NCI-H748 (cell line): Measurements from ENCODE around the gene LCMT2.
A peak's percentile ranks its signal among the peaks of the same experiment; 100 is the strongest.
"Not testable (repeated sequence)": the region's sequence is repeated elsewhere in the genome, so short reads cannot be mapped to it uniquely, and the experiment has no call there.

Source experiments
- DNase-seq: peaks from one replicate; lab custom pipeline; 2025; ENCODE audit not compliant: unreplicated experiment; lab: John Stamatoyannopoulos, UW

The LCMT2 gene

DNA sequence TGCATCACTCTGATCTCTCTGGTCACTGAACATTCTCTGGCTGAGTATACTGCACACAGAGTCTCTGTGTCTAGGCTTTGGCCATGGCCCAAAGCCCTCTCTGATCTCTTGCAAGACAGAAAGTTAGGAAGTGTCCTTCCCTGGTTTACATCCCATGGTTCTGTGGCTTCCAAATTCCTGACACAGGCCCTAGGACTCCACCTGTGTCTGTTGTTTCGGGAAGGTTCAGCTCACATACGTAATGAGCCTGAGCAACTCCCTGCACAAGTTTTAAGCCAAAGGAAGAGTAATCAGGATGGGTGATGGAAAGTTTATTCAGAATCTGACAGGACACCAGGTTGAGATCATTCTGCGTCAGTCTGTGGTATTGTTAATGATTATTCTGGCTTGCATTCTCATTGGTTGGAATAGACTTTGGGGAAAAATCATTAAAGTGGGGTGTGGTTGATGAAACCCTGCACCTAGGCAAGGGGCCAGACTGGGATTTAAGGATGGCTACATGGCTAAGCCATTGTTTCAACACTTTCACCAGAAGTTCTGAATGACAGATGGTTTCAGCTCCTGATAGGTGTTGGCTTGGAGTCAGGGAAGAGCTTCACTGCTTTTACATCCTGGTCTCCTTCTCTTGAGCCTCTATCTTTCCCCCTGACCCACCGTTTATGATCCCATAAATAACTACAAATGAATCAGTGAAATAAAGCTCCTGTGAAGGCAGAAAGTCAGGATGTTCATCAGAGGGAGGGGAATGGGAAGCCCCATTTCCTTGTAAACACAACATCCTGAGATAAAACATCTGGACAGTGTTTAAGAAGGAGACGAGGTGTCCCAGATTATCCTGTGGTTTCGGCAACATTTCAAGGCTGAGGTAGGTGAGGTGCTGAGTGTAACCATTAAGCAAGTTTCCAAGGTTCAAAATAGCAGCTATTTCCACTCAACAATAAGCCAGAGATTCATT lies 14.1 kb downstream of the LCMT2 start:
- no peak for DNase-seq

DNA sequence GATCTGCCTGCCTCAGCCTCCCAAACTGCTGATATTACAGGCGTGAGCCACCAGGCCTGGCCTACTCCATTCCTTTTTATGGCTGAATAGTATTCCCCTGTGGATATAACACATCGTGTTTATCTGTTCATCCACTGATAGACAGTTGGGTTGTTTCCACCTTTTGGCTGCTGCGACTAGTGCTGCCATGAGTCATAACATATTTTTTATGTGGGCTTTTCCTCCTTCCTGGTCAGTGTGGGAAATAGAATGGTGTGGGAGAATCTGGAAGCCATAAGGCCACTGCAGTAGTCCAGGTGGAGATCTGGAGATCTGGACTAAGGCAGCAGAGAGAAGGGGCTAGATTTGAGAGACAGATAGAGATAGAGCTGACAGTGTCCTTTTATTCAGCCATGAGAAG lies 16.2 kb downstream of the LCMT2 start:
- DNase-seq = no peak

DNA sequence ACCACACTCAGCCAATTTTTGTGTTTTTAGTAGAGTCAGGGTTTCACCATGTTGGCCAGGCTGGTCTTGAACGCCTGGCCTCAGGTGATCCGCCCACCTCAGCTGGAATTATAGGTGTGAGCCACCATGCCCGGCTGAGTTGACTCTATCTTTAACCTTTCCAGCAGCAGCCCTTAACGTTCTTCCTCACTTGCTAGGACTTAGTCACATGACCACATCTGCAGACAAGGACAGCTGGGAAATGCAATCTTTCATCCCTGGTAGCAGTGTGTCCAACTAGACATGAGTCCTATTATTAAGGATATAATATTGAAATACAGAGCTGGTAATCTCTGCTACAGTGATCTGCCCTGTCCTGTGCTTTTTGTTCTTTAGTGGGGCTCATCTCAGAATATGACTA lies 18.0 kb downstream of the LCMT2 start:
- no peak for DNase-seq

DNA sequence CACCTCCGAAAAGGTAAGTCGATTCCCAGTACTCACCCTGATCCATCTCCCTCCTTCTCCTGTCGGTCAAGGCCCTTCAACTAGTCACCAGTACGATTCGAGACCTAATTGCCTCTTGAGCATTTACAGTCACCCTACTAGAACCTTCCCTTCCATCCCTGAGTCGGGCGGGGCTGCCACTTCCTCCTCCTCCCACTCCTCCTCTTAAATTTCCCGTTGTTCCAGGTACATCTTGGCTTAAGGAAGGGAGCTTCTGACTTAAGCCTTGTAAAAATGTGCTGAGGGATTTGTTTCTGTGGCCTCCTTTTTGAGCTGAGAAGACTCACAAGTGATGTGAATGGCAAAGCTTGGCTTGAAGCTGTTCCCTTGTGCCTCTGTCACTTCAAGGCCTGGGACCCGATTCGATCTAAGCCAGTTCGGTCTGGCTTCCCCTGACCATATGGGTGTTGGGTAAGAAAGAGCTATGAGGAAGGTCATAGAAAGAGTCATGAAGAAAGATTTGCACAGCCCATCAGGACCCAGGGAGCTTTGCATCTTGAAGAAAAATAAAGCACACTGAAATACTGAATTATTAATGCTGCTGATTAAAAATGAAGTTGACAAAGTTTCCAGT lies 28.1 kb downstream of the LCMT2 start, which contains the start of gene TGM7:
TGM7 (minus strand) TSS at position 51 of the 613 bp plus-strand sequence.
- DNase-seq = no peak

DNA sequence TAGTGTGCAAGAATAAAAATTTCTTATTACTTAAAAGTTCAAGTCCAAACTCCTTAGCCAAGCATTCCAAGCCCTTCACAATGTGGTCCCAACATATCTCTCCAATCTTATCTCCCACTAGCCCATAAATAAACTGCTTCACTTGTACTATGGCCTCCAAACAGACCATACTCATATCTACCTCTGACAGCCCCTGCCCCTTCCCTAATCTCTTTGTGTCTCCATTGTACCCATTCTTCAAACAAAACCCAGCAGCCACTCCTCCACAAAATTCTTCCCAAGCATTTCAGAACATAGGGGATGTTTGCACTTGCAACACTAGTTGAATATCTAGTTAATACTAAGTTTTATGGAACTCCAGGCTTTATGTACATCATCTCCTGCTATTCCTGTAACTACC lies 30.5 kb downstream of the LCMT2 start:
- no peak for DNase-seq

DNA sequence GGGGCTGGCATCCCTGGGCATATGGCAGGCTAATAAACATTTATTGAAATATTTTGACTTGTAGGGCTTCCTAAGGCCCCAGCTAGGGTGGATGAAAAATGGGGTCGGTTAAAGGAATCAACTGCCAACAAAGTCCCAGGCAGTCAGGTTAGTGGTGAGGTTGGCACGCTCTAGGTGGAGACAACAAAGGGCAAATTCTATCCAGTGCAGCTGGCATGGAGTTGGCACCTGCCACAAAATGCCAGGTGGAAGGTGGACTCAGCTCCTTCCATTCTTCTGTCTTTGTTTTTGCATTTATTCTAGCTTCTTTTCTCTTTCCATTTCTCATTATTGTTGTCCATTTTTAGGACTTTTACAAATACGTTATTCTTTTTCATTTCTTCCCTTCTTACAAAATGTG lies 31.0 kb downstream of the LCMT2 start:
- no peak for DNase-seq

DNA sequence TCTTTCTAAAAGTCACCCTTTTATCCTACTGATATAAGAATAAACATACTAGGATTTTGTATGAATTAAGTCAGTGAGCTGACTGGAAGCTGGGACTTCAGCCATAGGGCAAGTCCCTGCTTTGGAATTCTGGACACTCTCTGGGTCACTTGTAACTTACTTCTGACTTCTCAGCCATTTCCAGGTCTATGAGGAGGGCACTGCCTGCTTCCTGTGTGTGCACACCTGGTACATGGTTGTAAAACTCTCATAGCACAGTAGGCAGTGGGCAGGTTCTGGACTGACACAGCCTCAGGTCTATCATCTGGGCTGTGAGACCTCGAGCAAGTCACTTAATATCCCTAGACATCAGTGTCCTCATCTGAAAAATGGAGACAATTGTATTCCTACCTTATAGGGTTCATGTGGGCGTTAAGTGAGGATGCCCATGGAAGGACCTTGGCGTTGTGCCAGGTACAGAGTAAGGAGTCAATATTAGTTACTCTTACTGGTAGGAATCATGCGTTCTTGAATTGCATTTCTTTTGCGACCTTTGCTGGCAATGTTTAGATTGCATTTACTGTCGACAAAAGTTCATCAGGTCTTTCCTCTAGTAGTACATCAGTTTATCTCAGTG lies 36.2 kb downstream of the LCMT2 start:
- no peak for DNase-seq

DNA sequence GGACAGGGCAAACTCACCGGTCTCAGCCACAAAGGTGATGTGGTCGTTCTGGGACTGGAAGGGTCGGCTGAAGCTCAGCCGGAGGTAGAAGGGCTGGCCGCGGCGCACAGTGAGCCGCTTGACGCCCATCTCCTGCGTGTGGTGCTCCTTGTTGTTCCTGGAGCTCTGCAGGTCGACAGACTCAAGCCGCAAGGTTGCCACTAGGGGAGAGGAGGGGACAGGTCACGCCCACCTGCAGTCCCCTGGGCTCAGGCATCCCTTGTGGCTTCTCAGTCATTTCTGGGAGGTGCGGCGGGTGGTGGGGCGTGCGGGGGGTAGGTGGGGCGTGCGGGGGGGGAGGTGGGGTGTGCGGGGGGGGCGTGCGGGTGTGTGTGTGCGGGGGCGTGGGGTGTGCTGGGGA lies 36.9 kb downstream of the LCMT2 start:
- DNase-seq = no peak

DNA sequence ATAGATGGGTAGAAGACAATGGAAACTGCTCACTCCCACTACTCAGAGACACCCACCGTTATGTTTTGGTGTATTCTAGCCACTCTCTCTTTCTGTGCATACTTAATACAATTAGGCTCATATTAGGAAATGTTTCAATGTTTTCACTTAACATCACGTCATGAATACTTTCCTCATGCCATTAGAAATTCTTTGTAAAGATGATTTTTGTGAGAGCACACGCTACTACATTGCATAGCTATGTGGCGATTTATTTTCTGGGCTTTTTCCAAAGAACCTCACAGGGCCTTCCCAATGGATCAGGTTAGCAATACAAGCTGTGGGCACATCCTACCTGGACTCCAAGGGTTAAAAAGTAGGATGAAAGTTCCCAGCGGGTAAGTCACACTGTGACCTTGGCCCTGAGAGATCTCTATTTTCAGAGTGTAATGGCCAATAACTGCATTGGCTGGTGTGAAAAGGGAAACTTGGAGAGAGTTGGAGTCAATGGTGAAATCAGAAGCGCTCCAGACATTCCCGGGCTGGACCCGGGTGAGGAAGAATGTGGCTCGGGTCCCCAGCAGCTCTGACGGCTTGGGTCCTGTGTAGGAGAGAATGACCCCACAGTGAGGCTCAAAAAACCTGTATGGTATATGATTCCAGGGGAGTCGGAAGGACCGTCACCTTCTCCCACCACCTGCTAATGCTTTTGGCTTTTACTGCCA lies 37.8 kb downstream of the LCMT2 start:
- DNase-seq = no peak

DNA sequence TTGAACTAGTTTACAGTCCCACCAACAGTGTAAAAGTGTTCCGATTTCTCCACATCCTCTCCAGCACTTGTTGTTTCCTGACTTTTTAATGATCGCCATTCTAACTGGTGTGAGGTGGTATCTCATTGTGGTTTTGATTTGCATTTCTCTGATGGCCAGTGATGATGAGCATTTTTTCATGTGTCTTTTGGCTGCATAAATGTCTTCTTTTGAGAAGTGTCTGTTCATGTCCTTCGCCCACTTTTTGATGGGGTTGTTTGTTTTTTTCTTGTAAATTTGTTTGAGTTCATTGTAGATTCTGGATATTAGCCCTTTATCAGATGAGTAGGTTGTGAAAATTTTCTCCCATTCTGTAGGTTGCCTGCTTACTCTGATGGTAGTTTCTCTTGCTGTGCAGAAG lies 40.7 kb downstream of the LCMT2 start:
- not testable (repeated sequence) for DNase-seq

DNA sequence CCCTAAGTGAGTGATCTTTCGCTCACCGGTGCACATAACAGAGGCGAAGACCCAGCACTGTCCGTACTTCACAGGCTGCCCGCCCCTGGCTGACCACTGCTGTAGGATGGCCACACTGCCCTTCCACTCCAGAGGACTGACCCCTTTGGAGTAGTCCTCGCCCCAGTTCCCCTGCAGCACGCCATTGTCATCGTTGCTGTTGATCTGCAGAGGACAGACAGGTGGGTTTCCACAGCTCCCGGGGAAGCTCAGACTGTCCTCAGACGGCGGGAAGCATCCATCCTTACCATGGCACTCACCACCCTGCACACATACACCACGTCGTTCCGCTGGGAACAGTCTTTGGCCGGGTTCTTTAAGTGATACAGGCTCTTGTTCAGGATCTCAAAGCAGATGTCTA lies 43.1 kb downstream of the LCMT2 start:
- DNase-seq = no peak

DNA sequence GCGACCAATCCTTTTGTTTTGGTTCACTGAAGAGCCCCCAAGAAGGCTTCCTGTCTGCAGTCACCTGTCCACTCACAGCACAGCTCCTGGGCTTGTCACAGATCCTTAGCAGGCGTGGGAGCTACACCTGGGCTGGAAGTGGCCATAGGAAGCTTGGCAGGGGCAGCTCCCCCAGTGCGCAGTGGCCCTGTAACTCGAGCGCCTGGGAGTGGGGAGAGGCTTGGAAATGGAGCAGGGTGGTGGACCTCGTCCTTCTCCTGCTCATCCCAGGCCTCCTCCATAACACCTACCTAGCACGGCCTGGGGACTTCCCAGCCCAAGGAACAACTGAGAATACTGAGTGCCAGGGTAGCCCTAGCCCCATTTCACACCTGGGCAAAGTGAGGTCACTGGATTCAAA lies 44.3 kb downstream of the LCMT2 start:
- DNase-seq = no peak

DNA sequence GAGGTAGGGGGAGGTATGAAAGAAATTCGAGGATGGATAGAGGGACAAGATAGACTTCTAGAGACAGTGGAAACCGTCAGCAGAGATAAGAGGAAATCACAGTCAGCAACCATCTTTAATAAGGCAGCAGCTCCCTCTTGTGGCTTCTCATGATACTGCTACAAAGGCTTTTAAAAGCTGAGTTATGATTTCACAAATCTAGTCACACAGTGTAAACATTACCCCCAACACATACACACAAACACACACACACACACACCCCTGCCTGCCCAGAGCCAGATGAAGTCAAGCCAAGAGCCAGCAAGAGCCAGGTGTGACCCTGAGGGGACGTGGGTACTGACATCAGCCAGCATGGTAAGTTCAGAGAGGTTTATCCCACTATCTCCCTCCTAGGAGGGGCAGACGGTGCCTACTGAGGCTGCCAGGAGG lies 44.8 kb downstream of the LCMT2 start:
- peak; percentile 57 for DNase-seq

DNA sequence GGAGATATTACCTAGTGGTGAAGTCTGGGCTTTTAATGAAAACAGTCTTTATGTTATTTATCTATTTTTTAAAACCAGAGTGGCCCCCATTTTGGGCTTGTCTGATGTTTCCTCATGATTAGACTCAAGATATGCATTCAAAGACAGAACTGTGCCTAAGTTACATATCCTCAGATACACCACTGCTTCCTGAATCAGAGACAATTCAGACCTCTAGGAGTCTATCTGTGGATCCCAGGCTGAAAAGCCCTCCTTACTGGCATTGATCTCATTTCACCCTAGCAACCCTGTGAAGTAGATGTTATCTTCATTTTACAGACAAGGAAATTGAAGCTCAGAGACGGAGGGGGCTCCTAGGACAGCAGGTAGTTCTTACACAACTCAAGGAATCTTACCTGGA lies 46.8 kb downstream of the LCMT2 start:
- DNase-seq = no peak

DNA sequence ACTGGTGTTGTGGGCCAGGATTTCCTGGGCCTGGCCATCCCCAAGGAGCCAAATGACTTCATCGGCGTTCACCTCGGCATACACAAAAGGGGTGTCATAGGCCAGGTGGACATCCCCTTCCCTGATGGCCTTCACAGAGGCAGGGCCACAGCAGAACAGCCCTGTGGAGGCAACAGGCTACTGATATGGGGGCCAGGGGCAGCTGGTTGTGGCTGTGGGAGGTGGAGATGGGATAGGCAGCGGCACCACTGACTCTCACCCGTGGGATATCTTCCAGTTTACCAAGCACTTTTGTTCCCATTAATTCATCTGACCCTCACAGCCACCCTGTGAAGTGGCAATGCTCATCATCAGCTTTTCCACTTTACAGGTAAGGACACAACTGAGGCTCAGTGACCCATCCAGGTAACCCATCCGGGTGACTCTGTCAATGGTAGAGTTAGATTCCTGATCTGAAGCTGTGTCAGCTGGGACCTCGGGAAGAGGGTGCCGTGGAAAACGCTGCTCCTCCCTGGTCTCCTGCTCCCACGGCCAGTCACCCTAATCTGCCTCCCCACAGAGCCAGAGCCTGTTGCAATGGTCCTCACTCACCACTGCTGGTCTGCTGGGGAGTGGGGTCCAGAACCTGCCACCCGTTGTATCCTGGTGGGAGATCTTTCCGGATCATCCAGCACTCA lies 48.3 kb downstream of the LCMT2 start:
- no peak for DNase-seq

DNA sequence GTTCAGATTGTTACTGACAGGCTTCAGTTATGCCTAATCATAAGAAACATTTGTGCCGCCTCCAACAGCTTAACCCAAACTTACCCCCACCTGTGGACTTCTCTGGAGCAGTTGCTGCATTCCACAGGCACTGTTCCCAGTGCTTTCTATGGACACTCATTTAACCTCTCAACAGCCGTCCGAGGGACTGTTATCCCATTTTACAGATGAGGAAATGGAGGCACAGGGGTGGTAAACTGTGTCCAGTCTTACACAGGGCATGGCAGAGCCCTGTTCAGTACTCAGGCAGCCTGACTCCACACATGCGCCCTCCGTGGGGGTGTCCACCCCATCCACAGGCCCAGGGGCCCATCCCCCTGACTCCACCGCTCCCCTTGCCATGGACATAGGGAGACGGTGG lies 49.4 kb downstream of the LCMT2 start:
- no peak for DNase-seq

DNA sequence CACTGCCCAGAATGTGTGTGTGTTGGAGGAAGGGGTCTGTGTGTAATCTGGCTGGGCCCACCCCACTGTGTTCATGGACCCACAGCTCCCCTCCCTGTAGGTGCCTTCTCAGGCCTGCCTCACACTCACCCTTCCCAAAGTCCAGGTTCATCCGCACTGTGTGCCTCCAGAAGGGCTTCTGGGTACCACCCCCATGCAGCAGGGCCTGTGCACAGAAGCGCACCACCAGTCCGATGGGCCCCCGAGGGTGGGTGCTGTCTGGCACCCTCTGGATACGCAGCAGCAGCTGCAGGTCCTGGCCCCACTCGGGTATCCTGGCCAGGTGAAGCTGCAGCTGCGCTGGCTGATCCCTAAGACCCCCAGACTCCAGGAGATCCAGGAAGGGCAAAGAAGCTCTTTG lies 50.9 kb downstream of the LCMT2 start:
- DNase-seq = no peak

DNA sequence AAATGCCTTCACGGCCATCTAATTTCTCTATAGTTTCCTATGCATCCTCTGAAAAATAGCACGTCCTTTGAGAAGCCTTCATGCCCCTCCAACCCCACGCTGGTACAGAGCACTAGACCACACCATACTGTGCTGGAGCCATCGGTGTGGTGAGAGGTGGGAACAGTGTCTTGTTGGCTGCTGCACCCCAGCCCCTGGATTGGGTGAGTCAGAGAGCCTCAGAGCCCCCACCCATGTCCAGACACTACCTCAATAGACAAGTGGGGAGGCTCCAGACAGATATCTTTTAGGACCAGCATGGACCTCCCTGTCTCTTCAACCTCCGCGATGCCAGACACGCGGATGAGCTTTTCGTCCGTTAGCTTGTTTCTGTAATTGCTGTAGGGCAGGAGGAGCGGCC lies 51.5 kb downstream of the LCMT2 start:
- DNase-seq = no peak

DNA sequence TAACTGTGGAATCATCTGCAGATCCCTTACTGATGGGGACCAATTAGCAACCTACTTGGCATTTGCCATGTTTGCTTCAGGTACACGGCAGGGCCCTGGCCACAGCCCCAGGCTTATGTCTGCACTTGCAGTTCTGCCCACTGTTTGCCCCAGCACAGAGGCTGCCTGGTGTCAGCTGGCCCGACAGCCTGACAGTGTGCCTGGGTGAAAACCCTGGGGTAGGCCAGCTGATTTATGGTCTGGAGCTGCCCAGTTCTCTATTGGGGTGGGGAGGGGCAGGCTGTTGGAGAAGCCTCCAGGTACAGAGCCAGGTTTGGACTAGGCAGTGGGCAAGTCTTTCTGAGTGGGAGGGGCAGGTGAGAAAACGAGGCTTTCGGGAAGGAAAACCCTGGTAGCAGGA lies 52.5 kb downstream of the LCMT2 start:
- DNase-seq = no peak

DNA sequence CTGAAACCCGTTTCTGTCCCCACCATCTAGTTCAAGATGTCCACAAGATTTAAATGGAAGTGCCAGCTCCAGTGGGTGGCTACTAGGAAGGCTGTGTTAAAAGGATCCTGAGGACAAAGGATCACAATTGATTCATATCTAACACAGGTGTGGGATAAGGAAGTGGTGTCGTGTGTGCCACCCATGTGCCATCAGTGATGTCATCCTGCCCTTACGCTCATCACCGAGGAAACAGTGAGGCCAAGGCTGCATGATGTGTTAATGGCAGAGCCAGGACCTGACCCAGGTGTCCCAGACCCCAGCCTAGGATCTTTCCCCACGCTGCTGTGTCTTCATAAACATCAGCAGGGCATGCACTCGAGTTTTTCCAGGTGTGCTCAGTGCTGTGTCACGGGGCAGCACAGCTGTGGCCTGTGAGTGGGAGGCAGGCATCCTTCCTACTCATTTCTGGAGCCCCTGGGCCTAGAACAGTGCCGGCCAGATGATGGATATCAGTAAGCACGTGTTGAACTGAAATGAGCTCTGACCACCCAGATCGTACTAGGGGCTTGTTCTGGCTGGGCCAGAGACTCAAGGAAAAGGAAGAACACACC lies 53.0 kb downstream of the LCMT2 start:
- DNase-seq = no peak
